ENCODE results near the gene RALGDS.

The RALGDS gene

GRCh38 chr9:133148199-133149129 is 27.4 kb upstream of the RALGDS start:
- H3K4me3 Mint-ChIP-seq, result peak overlapping the region; percentile 95
- no peak for TF ChIP-seq CTCF (IDR thresholded peaks at IDR 0.05)
- peaks cover 2% of the 10 kb centered on the region for H3K27me3 Mint-ChIP-seq (ENCODE audit: low read depth, poor library complexity)
- H3K9me3 Mint-ChIP-seq, result no peaks in the 10 kb centered on the region
- DNase-seq, result peak; percentile 40
- H3K36me3 Mint-ChIP-seq (ENCODE audit: low read depth), result no peaks in the 10 kb centered on the region
- peak overlapping the region; percentile 97 for H3K27ac Mint-ChIP-seq
- peaks cover 62% of the 10 kb centered on the region for H3K4me1 Mint-ChIP-seq

GRCh38 chr9:133147412-133148198 is 26.6 kb upstream of the RALGDS start:
- no peaks in the 10 kb centered on the region for H3K36me3 Mint-ChIP-seq (ENCODE audit: low read depth)
- peak; percentile 97 for TF ChIP-seq CTCF (IDR thresholded peaks at IDR 0.05)
- peaks cover 63% of the 10 kb centered on the region for H3K4me1 Mint-ChIP-seq

GRCh38 chr9:133146746-133147411 is 25.8 kb upstream of the RALGDS start:
- H3K4me3 Mint-ChIP-seq, result peak overlapping the region; percentile 95
- no peak for TF ChIP-seq CTCF (IDR thresholded peaks at IDR 0.05)
- no peaks in the 10 kb centered on the region for H3K36me3 Mint-ChIP-seq (ENCODE audit: low read depth)
- DNase-seq, result no peak
- H3K9me3 Mint-ChIP-seq, result no peaks in the 10 kb centered on the region
- no peak overlapping the region for H3K27ac Mint-ChIP-seq
- peaks cover 64% of the 10 kb centered on the region for H3K4me1 Mint-ChIP-seq
- peaks cover 2% of the 10 kb centered on the region for H3K27me3 Mint-ChIP-seq (ENCODE audit: low read depth, poor library complexity)

More at GRCh38 chr9:133147412-133148198, 26.6 kb upstream of the RALGDS start:
- Mint-ChIP-seq H3K27ac (peak overlapping the region; percentile 97), H3K27me3 (ENCODE audit: low read depth, poor library complexity) (peaks cover 2% of the 10 kb centered on the region), H3K9me3 (no peaks in the 10 kb centered on the region), H3K4me3 (peak overlapping the region; percentile 95)
- DNase-seq, result peak; percentile 91

- peaks cover 2% of the 10 kb centered on the region for H3K27me3 Mint-ChIP-seq (ENCODE audit: low read depth, poor library complexity)
- H3K4me3 Mint-ChIP-seq, result peak overlapping the region; percentile 79
- no peak for DNase-seq
- TF ChIP-seq CTCF (IDR thresholded peaks at IDR 0.05), result no peak
- H3K36me3 Mint-ChIP-seq (ENCODE audit: low read depth), result no peaks in the 10 kb centered on the region
- H3K4me1 Mint-ChIP-seq, result peaks cover 71% of the 10 kb centered on the region
- H3K9me3 Mint-ChIP-seq, result no peaks in the 10 kb centered on the region
- H3K27ac Mint-ChIP-seq, result no peak overlapping the region
Measured at GRCh38 chr9:133144904-133145851, 24.1 kb upstream of the RALGDS start.

Measured in nephron progenitor cell (in vitro differentiated cells).